HG02759 (cell line): ENCODE measurements around the gene DMD.

Experiments used
- ATAC-seq: cut with Tn5 transposase; IDR thresholded peaks from one replicate; pipeline ENCODE4 v1.9.1; 2021; ENCODE audit warnings: mild to moderate bottlenecking, moderate library complexity; ENCODE audit not compliant: unreplicated experiment

Gene DMD

DNA sequence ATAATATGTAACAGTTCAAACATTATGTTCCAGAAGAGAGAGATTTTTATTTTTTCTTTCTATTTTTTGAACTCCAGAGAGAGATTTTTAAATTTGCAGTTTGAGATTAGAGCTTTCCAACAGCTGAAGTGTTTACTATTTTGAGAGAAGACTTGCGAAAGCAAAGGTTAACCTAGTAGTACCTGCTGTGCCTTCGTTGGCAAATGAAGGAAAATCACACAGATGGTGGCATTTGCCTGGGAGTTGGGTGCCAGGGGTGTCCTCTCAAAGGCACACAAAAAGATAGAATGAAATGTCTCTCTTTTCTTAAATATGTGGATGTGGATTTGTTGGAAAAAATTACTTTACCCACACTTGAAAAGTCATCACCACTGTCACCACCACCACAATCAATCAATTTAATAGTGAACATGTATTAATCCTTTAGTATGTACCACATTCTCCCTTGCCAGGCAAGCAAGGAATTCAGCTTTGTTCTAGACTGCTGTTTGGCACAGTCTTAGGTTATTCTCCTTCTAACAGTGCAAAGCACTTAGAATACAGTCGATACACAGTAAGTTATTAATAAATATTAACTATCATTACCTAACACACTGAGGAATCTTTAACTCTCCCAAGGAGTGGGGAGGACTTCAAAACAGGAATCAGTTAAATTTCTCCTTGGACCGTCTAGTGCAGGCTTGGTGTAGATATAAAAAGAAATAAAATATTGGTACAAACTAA, 1301.3 kb downstream of the DMD start:
- no peak for ATAC-seq

DNA sequence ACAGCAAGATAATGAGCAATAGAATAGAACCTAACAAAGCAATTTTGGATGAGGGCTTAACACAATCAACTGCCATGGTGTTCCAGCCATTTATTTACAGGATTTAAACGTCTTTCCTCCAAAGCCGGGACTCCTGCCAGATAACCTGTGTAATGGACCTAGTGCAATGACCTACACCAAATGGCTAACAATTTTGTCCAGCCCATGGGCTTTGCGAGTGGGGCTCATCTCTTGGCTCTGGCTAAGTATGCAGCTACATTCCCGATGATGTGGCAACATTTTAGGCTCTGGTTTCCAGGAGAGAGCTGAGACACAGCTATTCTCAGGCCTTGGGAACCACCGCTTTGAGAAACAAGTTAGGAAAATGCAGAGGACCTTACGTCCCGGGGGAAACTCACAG, 1317.2 kb downstream of the DMD start:
- no peak for ATAC-seq

DNA sequence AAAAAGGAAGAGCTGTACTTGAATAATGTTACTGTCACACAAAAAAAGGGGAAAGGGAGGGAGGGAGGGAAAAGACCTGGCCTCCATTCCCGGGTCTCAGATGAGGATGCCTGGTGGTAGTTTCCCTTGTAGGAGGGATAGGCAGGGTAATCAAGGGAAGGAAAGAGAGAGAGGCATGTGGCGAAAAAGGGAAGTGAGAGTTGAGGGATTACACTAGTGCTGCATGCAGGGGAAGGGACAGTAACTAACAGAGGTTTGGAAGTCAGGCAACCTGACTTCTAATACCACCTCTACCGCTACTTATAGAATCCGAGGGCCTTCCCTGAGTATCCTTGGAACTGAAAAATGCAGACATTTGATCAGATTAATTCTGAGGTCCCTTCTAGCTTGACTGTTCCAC, 1317.8 kb downstream of the DMD start:
- no peak for ATAC-seq

DNA sequence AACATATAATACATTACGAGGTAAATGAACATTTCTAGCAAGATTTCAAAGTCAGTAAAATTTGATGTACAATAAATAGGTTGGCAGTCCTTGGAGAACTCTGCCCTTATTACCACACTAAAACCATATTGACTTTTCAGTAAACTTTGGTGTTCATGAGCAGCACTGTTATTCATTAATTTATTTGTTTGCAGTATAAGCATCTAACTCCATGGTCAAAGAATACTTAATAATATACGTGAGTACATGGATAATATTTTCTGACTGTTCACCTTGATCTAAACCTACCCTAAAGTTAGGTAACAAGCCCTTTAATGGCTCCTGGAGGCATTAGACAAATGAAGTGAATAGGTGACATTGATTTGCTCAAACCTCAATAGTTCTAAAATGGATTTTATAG, 1322.3 kb downstream of the DMD start:
- ATAC-seq = no peak

DNA sequence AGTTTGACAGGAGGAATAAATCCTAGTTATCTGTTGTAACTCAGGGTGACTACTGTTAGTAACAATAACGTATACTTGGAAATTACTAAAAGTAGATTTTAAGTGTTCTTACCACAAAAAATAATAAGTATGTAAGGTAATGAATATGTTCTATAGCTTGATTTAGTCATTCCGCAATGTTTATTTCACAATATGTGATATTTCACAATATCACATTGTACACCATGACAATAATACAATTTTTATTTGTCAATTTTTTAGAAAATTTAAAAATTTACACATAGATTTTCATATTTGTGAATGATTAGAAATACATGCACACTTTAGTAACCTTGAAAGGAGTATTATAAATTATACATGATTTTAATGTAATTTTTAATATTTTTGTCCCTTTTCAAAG, 1326.8 kb downstream of the DMD start:
- ATAC-seq = no peak

GRCh38 chrX:31872007-31872406, 1339.3 kb downstream of the DMD start:
- no peak for ATAC-seq

DNA sequence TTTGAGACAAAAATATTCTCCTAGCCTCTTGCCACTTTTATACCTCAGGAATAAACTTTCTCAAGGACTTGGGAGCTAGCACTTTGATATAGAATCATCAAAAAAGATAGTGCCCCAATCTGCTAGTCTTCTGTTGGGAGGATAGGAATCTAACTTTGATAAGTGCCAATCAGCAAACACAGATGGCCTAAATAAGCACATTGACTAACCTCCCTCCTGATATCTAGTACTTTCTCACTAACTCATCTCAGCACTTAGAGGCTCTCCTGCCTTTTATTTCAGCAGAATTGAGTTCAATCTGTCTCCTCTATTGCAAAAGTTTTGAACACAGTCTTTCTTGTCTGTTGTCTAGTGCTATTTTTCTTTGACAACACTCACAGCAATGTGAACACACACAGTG, 1341.1 kb downstream of the DMD start:
- ATAC-seq = no peak

DNA sequence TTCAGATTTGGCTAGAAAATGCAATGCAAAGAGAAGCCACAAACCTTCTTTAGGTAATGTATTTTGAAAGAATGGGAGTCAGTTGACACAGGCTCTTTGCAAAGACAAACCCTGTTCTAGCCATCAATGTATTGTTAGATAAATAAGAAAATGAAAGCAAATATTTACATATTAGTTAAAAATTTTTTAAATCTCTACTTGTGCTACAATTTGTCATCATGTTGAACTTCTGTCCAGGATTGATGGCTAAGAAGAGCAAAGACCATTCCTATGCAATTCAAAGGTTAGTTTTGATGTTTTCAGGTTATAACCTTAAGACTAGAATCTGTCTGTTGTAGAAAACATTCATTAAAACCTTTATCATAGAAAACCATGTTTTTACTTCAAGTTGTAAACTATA, 1350.7 kb downstream of the DMD start:
- no peak for ATAC-seq

- ATAC-seq = no peak
Observed at GRCh38 chrX:31858915-31859314, 1352.4 kb downstream of the DMD start.

DNA sequence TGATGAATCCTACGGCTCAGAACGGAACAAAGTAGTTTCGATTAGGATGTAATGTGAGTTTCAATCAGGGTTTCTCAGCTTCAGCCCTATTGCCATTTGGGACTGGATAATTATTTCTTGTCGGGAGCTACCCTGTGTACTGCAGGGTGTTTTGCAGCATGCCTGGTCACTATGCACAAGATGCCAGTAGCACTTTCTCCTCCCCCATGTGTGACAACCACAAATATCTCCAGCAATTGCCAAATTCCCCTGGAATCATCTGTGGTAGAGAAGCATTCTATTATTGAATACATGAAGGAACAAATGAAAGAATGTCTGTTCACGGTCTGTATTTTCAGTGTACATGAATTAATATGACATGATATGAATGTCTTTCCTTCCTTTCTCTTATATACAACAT, 1356.6 kb downstream of the DMD start:
- ATAC-seq = no peak

DNA sequence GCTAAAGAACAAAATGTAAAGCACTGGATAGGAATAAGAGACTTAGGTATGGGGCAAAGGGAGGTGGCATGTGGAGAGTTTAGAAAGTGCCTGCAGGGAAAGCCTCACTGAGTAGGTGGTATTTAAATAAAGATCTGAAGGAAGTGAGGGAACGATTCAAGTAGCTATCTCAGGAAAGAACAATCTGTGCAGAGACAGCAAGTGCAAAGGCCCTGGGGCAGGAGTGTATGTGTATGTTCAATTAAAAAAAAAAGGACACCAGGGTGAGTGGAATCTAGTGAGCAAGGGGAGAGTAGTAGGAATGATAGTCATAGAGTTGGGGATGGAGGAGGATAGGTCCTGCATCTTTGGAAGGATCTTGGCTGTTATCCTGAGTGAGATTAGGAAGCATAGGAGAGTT, 1359.6 kb downstream of the DMD start:
- no peak for ATAC-seq

DNA sequence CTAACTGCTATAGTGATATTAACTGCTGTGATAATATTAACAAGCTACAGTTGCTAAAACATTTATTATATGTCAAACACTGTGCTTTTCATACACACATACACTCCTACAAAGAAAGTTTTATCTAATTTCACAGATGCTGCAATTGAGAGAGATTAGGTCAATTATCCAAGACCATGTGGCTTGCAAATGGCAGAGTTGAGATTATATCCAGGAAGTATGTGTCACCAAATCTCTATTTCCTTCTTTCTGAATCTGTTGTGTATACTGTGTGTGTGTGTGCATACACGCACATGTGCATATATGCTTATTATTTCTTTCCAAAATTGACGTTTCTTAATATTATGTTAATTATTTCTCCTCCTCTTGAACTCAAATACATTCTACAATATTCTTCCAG, 1363.6 kb downstream of the DMD start:
- no peak for ATAC-seq

GRCh38 chrX:31845003-31845402, 1366.3 kb downstream of the DMD start:
- ATAC-seq = no peak

DNA sequence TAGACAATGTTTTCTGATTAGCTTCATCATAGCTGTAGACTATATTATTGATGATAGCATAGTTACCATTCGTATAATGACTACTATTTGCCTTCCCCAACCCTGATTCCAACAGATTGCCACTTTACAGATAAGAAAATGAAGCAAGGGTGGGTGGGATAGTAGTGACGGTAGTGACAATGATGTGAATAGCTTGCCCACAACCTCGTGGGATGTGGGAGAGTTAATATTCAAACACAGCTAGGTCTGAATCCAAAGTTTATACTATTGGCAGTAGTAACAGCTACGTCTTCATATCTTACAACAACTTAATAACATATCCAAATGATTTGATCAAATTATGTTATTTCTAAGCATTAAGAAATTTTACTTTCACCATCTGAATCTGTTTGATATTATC, 1372.7 kb downstream of the DMD start:
- ATAC-seq = no peak

- ATAC-seq = no peak
Observed at GRCh38 chrX:31837445-31838049, 1373.8 kb downstream of the DMD start.

DNA sequence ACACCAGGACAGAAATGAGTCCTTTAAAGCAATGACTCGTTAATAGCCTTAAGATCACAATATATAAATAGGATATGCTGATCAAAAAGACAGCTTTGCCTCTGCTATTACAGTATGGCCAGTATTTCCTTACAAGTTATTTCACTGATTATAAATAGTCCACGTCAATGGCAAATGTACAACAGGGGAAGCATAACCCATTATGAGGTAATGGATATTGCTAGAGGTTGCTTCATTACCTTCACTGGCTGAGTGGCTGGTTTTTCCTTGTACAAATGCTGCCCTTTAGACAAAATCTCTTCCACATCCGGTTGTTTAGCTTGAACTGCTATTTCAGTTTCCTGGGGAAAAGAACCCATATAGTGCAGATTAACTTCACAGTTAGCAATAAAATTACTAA, 1374.9 kb downstream of the DMD start:
- no peak for ATAC-seq

GRCh38 chrX:31832263-31832662, 1379.1 kb downstream of the DMD start:
- no peak for ATAC-seq

GRCh38 chrX:31820430-31821210, 1390.7 kb downstream of the DMD start:
- no peak for ATAC-seq

DNA sequence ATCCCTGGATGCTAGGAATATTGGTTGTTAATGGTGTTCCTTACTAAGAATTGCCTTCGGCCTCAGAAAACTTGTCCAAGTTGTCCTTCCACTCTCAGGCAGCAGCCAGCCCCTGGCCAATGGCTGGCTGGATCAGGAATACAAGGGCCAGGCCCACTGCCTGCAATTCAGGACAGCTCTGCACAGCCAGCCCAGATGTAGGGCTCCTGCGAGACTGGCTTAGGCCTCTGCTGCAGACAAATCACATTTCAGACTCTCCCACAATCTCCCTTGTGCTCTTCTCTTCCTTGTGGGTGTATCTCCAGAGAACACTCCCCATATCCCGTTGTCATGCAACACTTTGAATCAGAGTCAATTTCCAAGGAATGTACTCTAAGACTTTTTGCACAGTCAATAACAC, 1391.9 kb downstream of the DMD start:
- ATAC-seq = no peak

DNA sequence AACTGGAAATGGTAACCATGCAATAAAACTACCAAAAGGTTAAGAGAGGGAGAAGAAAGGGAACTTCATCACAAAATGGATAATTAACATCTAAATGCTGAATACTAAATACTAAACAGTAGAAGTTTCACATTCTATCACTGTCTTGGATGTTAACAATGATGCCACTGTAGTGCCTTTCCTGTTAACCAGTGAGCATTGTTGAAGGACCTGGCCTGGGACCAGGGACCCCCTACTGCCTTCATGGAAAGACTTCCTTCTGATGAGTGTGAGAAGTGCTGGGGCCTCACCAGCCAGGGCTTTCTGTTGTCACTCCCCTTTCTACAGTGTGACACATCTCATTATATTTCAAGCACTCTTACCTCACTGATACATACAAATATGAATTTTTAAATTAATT, 1400.2 kb downstream of the DMD start:
- ATAC-seq = no peak

DNA sequence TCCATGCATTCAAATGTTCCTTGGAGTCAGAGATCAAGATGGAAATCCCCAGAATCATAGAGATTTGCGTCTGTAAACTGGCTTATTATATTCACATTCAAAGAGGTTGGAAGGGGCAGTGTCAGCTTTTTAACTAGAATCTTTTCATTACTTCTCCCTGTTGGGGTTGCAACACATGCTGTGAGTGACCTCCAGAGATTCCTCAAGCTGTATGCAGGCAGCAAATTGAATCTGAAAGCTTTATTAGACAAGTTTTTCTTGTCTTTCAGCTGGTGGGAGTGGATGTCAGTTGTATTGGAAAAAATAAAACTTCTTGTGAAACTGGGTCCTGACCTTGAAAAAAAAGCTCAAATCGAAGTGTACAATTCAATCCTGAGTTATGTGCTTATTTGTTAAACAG, 1403.0 kb downstream of the DMD start:
- no peak for ATAC-seq

- no peak for ATAC-seq
Observed at GRCh38 chrX:31807165-31807564, 1404.2 kb downstream of the DMD start.
